CD1c-positive myeloid dendritic cell (primary cell): Measurements from ENCODE around the gene OSBP.
"Not testable (repeated sequence)": the region's sequence is repeated elsewhere in the genome, so short reads cannot be mapped to it uniquely, and the experiment has no call there.

Experiments
- DNase-seq: peaks from one replicate; pipeline ENCODE4 v3.0.0-alpha.2; 2016; ENCODE audit errors: extremely low spot score

OSBP gene

GRCh38 chr11:59615637-59616395 lies at the start of gene OSBP:
OSBP (minus strand) TSS chr11:59615774; CDS start chr11:59615664, 110 bp downstream.
- DNase-seq: peak; percentile 100

GRCh38 chr11:59660621-59661020 lies 45.0 kb upstream of the OSBP start:
- DNase-seq: peak; percentile 68

- DNase-seq: peak; percentile 52
Measured at GRCh38 chr11:59659981-59660380, 44.4 kb upstream of the OSBP start.

GRCh38 chr11:59658036-59658435 lies 42.5 kb upstream of the OSBP start:
- no peak for DNase-seq

GRCh38 chr11:59654893-59655292 lies 39.3 kb upstream of the OSBP start:
- no peak for DNase-seq

GRCh38 chr11:59647245-59647980 lies 31.8 kb upstream of the OSBP start:
- no peak for DNase-seq

- no peak for DNase-seq
Measured at GRCh38 chr11:59644528-59644927, 29.0 kb upstream of the OSBP start.

GRCh38 chr11:59643390-59643789 lies 27.8 kb upstream of the OSBP start:
- DNase-seq: no peak

- DNase-seq: no peak
Measured at GRCh38 chr11:59641156-59641555, 25.6 kb upstream of the OSBP start.

GRCh38 chr11:59630493-59630892 lies 14.9 kb upstream of the OSBP start:
- DNase-seq: no peak

GRCh38 chr11:59629996-59630395 lies 14.4 kb upstream of the OSBP start:
- no peak for DNase-seq

- not testable (repeated sequence) for DNase-seq
Measured at GRCh38 chr11:59626969-59627368, 11.4 kb upstream of the OSBP start.

- no peak for DNase-seq
Measured at GRCh38 chr11:59625703-59626102, 10.1 kb upstream of the OSBP start.

GRCh38 chr11:59617876-59618275 lies 2.3 kb upstream of the OSBP start:
- DNase-seq: no peak

GRCh38 chr11:59616396-59616982 lies 915 bp upstream of the OSBP start:
- DNase-seq: no peak

GRCh38 chr11:59615120-59615636 lies 396 bp downstream of the OSBP start:
- peak; percentile 42 for DNase-seq

GRCh38 chr11:59614277-59615119 lies 1.1 kb downstream of the OSBP start:
- DNase-seq: peak; percentile 11

GRCh38 chr11:59611570-59612565 lies 3.7 kb downstream of the OSBP start:
- DNase-seq: no peak

- DNase-seq: no peak
Measured at GRCh38 chr11:59610289-59610688, 5.3 kb downstream of the OSBP start.

- no peak for DNase-seq
Measured at GRCh38 chr11:59607703-59608454, 7.7 kb downstream of the OSBP start.
